NAMALWA (cell line): Measurements from ENCODE around the gene MICAL2.

Experiments
- DNase-seq: peaks from one replicate; pipeline ENCODE4 v3.0.0-alpha.2; 2015; ENCODE audit warnings: low spot score

The MICAL2 gene

GRCh38 chr11:12077535-12078280, 32.7 kb upstream of the MICAL2 start:
- no peak for DNase-seq

- no peak for DNase-seq
These were observed 30.4 kb upstream of the MICAL2 start for GRCh38 chr11:12079726-12080556.

- peak; percentile 10 for DNase-seq
These were observed 27.0 kb upstream of the MICAL2 start for GRCh38 chr11:12083380-12083779.

- DNase-seq, result no peak
These were observed 26.1 kb upstream of the MICAL2 start for GRCh38 chr11:12084256-12084655.

- no peak for DNase-seq
These were observed 24.8 kb upstream of the MICAL2 start for GRCh38 chr11:12085371-12086251.

GRCh38 chr11:12086271-12087074, 23.9 kb upstream of the MICAL2 start:
- DNase-seq, result no peak

GRCh38 chr11:12087075-12088004, 23.1 kb upstream of the MICAL2 start:
- peak; percentile 18 for DNase-seq

- DNase-seq, result no peak
These were observed 22.3 kb upstream of the MICAL2 start for GRCh38 chr11:12088047-12088481.

GRCh38 chr11:12088531-12088930, 21.9 kb upstream of the MICAL2 start:
- no peak for DNase-seq

- no peak for DNase-seq
These were observed 21.3 kb upstream of the MICAL2 start for GRCh38 chr11:12089041-12089440.

GRCh38 chr11:12089473-12089872, 20.9 kb upstream of the MICAL2 start:
- no peak for DNase-seq

- no peak for DNase-seq
These were observed 20.3 kb upstream of the MICAL2 start for GRCh38 chr11:12090061-12090591.

GRCh38 chr11:12090761-12091258, 19.6 kb upstream of the MICAL2 start:
- no peak for DNase-seq

GRCh38 chr11:12091956-12092558, 18.3 kb upstream of the MICAL2 start:
- DNase-seq, result no peak

- DNase-seq, result no peak
These were observed 17.7 kb upstream of the MICAL2 start for GRCh38 chr11:12092714-12093113.

- DNase-seq, result no peak
These were observed 15.3 kb upstream of the MICAL2 start for GRCh38 chr11:12094872-12095800.

- no peak for DNase-seq
These were observed 13.2 kb upstream of the MICAL2 start for GRCh38 chr11:12097219-12097618.

GRCh38 chr11:12098601-12099000, 11.8 kb upstream of the MICAL2 start:
- no peak for DNase-seq
